Measurements from ENCODE around the gene PLIN1.

PLIN1 gene

GRCh38 chr15:89672221-89673164 lies 6.7 kb downstream of the PLIN1 start:
- TF ChIP-seq CTCF (IDR thresholded peaks at IDR 0.05; ENCODE audit: borderline replicate concordance, control extremely low read depth, extremely low read depth, insufficient read depth, missing control alignments): no peak
- in situ Hi-C loops (cut with MboI; ENCODE audit: low sequenced_read_pairs, unreplicated experiment): no loop called here
- DNase-seq (ENCODE audit: low spot score): peak; percentile 19

- in situ Hi-C loops (cut with MboI; ENCODE audit: low sequenced_read_pairs, unreplicated experiment): no loop called here
- no peak for TF ChIP-seq CTCF (IDR thresholded peaks at IDR 0.05; ENCODE audit: borderline replicate concordance, control extremely low read depth, extremely low read depth, insufficient read depth, missing control alignments)
- DNase-seq (ENCODE audit: low spot score): peak; percentile 21
These were observed 7.5 kb downstream of the PLIN1 start for GRCh38 chr15:89671687-89672086.

- TF ChIP-seq CTCF (IDR thresholded peaks at IDR 0.05; ENCODE audit: borderline replicate concordance, control extremely low read depth, extremely low read depth, insufficient read depth, missing control alignments): no peak
- in situ Hi-C loops (cut with MboI; ENCODE audit: low sequenced_read_pairs, unreplicated experiment): no loop called here
- DNase-seq (ENCODE audit: low spot score): no peak
These were observed 8.1 kb downstream of the PLIN1 start for GRCh38 chr15:89670971-89671560.

- DNase-seq (ENCODE audit: low spot score): peak; percentile 20
- no peak for TF ChIP-seq CTCF (IDR thresholded peaks at IDR 0.05; ENCODE audit: borderline replicate concordance, control extremely low read depth, extremely low read depth, insufficient read depth, missing control alignments)
- in situ Hi-C loops (cut with MboI; ENCODE audit: low sequenced_read_pairs, unreplicated experiment): no loop called here
These were observed 9.2 kb downstream of the PLIN1 start for GRCh38 chr15:89669941-89670340.

DNA sequence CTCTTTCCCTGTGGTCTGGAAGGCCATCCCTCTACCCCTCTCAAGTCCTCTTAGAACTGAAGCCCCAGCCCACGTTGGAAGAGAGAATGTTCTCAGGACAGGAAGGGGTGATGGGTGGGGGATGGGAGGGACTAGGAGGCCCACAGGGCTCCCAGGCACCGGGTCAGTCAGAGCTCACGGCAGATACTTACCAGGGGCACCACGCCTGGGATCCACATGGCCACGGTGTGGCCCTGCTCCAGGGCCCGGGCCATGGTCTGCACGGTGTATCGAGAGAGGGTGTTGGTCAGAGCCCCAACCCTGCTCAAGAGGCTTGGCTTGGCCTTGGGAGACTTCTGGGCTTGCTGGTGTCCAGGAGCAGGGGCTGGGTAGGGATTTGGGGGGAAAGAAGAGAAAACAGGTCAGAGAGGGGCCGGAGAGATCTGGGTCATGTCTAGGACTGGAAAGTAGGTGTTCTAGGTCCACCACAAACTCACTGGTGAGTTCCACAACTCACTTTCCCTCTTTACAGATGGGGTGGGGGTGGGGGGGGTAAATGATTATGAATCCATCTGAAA lies 9.8 kb downstream of the PLIN1 start:
- DNase-seq (ENCODE audit: low spot score): peak; percentile 25
- in situ Hi-C loops (cut with MboI; ENCODE audit: low sequenced_read_pairs, unreplicated experiment): no loop called here
- TF ChIP-seq CTCF (IDR thresholded peaks at IDR 0.05; ENCODE audit: borderline replicate concordance, control extremely low read depth, extremely low read depth, insufficient read depth, missing control alignments): no peak

- no peak for TF ChIP-seq CTCF (IDR thresholded peaks at IDR 0.05; ENCODE audit: borderline replicate concordance, control extremely low read depth, extremely low read depth, insufficient read depth, missing control alignments)
- no peak for DNase-seq (ENCODE audit: low spot score)
- in situ Hi-C loops (cut with MboI; ENCODE audit: low sequenced_read_pairs, unreplicated experiment): no loop called here
These were observed 11.0 kb downstream of the PLIN1 start for GRCh38 chr15:89668171-89668570.
